Gastroesophageal sphincter (tissue), 3 donors: Measurements from ENCODE around the gene TAS2R20.

Source experiments
- POLR2AphosphoS5 ChIP-seq: sonication (generic); formaldehyde crosslinking; IDR thresholded peaks from one replicate; pipeline ENCODE4 v1.6.1; 2017; ENCODE audit warnings: antibody characterized with exemption
- TF ChIP-seq, protein P1 (sequence below), 4 experiments: fragments of 200-600 bp in 2 of 4; fragments of 450-650 bp in 2 of 4; sonication (generic) in 1 of 4; IDR thresholded peaks; one replicate each; pipeline ENCODE4 v1.5.1; 2017 to 2019; ENCODE audit warnings: antibody characterized with exemption in 4 of 4, mild to moderate bottlenecking in 2 of 4, moderate library complexity in 2 of 4

DNA sequence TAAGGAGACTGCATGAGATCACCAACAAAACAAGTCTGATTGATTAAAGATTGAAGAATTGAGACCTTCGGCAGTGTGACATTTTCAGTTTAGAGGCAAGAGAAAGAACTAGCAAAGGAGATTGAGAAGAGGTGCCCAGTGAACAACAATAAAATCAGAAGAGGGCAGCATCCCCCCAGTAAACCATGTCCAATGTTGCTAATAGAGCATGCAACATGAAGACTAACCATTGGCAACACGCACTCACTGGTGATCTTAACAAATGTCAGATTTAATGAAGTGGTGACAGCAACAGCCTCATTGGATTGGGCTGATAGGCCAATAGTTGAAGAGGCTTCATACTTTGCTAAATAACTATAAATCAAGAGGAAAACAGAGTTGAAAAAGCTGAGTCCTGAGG is 38.3 kb downstream of the TAS2R20 start:
- no peak for TF ChIP-seq POLR2AphosphoS5
- TF ChIP-seq, protein P1, sequence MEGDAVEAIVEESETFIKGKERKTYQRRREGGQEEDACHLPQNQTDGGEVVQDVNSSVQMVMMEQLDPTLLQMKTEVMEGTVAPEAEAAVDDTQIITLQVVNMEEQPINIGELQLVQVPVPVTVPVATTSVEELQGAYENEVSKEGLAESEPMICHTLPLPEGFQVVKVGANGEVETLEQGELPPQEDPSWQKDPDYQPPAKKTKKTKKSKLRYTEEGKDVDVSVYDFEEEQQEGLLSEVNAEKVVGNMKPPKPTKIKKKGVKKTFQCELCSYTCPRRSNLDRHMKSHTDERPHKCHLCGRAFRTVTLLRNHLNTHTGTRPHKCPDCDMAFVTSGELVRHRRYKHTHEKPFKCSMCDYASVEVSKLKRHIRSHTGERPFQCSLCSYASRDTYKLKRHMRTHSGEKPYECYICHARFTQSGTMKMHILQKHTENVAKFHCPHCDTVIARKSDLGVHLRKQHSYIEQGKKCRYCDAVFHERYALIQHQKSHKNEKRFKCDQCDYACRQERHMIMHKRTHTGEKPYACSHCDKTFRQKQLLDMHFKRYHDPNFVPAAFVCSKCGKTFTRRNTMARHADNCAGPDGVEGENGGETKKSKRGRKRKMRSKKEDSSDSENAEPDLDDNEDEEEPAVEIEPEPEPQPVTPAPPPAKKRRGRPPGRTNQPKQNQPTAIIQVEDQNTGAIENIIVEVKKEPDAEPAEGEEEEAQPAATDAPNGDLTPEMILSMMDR (IDR thresholded peaks at IDR 0.05): no peak
